Skeletal muscle tissue (tissue), 4 donors: ENCODE results near the gene DDX28. TPM values are rescaled to one million over a fixed set of nuclear protein-coding genes. Genes with fewer than 3 reads are reported as not detected.

Source experiments
- H3K27ac ChIP-seq: one replicate; pipeline ENCODE4 v1.7.0; 2013; ENCODE audit warnings: mild to moderate bottlenecking, low read depth, low read length, inconsistent platforms
- H3K27me3 ChIP-seq, 3 donors: one replicate each; pipeline ENCODE4 v1.7.0; 2013; ENCODE audit warnings: low read length in 3 of 3; ENCODE audit not compliant: control insufficient read depth in 3 of 3, insufficient read depth in 3 of 3
- H3K36me3 ChIP-seq, 3 donors: one replicate each; pipeline ENCODE4 v1.7.0; 2013; ENCODE audit warnings: low read length in 3 of 3; ENCODE audit not compliant: control insufficient read depth in 3 of 3, insufficient read depth in 3 of 3
- H3K4me1 ChIP-seq, 3 donors: one replicate each; pipeline ENCODE4 v1.7.0; 2013; ENCODE audit warnings: low read length in 3 of 3, mild to moderate bottlenecking in 3 of 3; ENCODE audit not compliant: control insufficient read depth in 3 of 3, insufficient read depth in 3 of 3
- H3K4me3 ChIP-seq, 3 donors: one replicate each; pipeline ENCODE4 v1.7.0; 2013; ENCODE audit warnings: low read length in 3 of 3
- H3K9ac ChIP-seq, 3 donors: one replicate each; pipeline ENCODE4 v1.7.0; 2013; ENCODE audit warnings: low read length in 3 of 3, mild to moderate bottlenecking in 3 of 3, moderate library complexity in 2 of 3, low read depth in 1 of 3
- H3K9me3 ChIP-seq, 3 donors: one replicate each; pipeline ENCODE4 v1.7.0; 2013; ENCODE audit warnings: low read length in 3 of 3; ENCODE audit not compliant: control insufficient read depth in 3 of 3
- total RNA-seq: library from RNA; depleted of rRNA; stranded (reverse); fragments of >200 nt; gene quantifications from one replicate; pipeline ENCODE4 v1.2.3, GENCODE V29; 2014
- donor health status: Osteomylitis.

Gene DDX28
- total RNA-seq, 1 donor from 2014 or later: 14.1 TPM

- Histone ChIP-seq H3K27ac (peak overlapping the region; percentile 97), H3K4me1 (peaks cover 62 to 86% (median 79%) of the 10 kb centered on the region in 3 donors), H3K4me3 (peak overlapping the region in 2 of 3 donors; percentile 64 to 72), H3K9me3 (no peaks in the 10 kb centered on the region), H3K9ac (peak overlapping the region; percentile 23 to 90 (median 70)), H3K36me3 (peaks cover 0 to 5% (median 3%) of the 10 kb centered on the region in 3 donors), H3K27me3 (no peaks in the 10 kb centered on the region)
Observed at GRCh38 chr16:67988675-67989074, 34.4 kb downstream of the DDX28 start.

- no peaks in the 10 kb centered on the region for H3K27me3 ChIP-seq
- H3K9ac ChIP-seq: peak overlapping the region; percentile 78 to 90 (median 88)
- H3K4me1 ChIP-seq: peaks cover 58 to 80% (median 73%) of the 10 kb centered on the region in 3 donors
Observed at GRCh38 chr16:67987460-67988160, 35.4 kb downstream of the DDX28 start.

GRCh38 chr16:67986949-67987348 is 36.1 kb downstream of the DDX28 start:
- Histone ChIP-seq H3K9ac (peak overlapping the region in 2 of 3 donors; percentile 78 to 90), H3K36me3 (peaks cover 0 to 4% (median under 1%) of the 10 kb centered on the region in 3 donors), H3K4me3 (peak overlapping the region in 2 of 3 donors; percentile 72 to 75), H3K27me3 (no peaks in the 10 kb centered on the region), H3K4me1 (peaks cover 58 to 74% (median 66%) of the 10 kb centered on the region in 3 donors), H3K27ac (peak overlapping the region; percentile 97), H3K9me3 (no peaks in the 10 kb centered on the region)

More at GRCh38 chr16:67987460-67988160, 35.4 kb downstream of the DDX28 start:
- Histone ChIP-seq H3K4me3 (peak overlapping the region; percentile 67 to 75 (median 72)), H3K9me3 (no peaks in the 10 kb centered on the region), H3K36me3 (peaks cover 0 to 5% (median 3%) of the 10 kb centered on the region in 3 donors), H3K27ac (peak overlapping the region; percentile 97)

GRCh38 chr16:67982011-67982696 is 40.9 kb downstream of the DDX28 start:
- no peak overlapping the region for H3K9ac ChIP-seq
- no peak overlapping the region for H3K27ac ChIP-seq
- no peaks in the 10 kb centered on the region for H3K27me3 ChIP-seq
- no peak overlapping the region for H3K4me3 ChIP-seq
- peaks cover 25 to 33% (median 30%) of the 10 kb centered on the region in 3 donors for H3K4me1 ChIP-seq
- no peaks in the 10 kb centered on the region for H3K36me3 ChIP-seq
- H3K9me3 ChIP-seq: no peaks in the 10 kb centered on the region

GRCh38 chr16:67979955-67980678 is 42.9 kb downstream of the DDX28 start, which contains the start of gene DPEP3:
TSS of gene DPEP3 (minus strand) at chr16:67980499. CDS start at chr16:67980380, 119 bp downstream.
- Histone ChIP-seq H3K4me1 (peaks cover 17 to 21% (median 18%) of the 10 kb centered on the region in 3 donors), H3K36me3 (no peaks in the 10 kb centered on the region), H3K4me3 (no peak within 1 kb of the TSS), H3K27me3 (no peaks in the 10 kb centered on the region), H3K9ac (no peak within 1 kb of the TSS), H3K27ac (no peak within 1 kb of the TSS), H3K9me3 (no peaks in the 10 kb centered on the region)

GRCh38 chr16:67977469-67978227 is 45.4 kb downstream of the DDX28 start:
- Histone ChIP-seq H3K9ac (no peak overlapping the region), H3K27ac (no peak overlapping the region), H3K36me3 (no peaks in the 10 kb centered on the region), H3K4me3 (no peak overlapping the region), H3K27me3 (no peaks in the 10 kb centered on the region), H3K4me1 (peaks cover 0 to 3% (median 2%) of the 10 kb centered on the region in 3 donors), H3K9me3 (no peaks in the 10 kb centered on the region)

GRCh38 chr16:67977005-67977404 is 46.0 kb downstream of the DDX28 start:
- Histone ChIP-seq H3K9ac (no peak overlapping the region), H3K36me3 (no peaks in the 10 kb centered on the region), H3K4me3 (no peak overlapping the region), H3K9me3 (no peaks in the 10 kb centered on the region), H3K27me3 (no peaks in the 10 kb centered on the region), H3K27ac (no peak overlapping the region), H3K4me1 (peaks cover 0 to 3% (median 2%) of the 10 kb centered on the region in 3 donors)

- Histone ChIP-seq H3K4me1 (peaks cover 0 to 3% (median 2%) of the 10 kb centered on the region in 3 donors), H3K27ac (no peak overlapping the region), H3K9me3 (no peaks in the 10 kb centered on the region), H3K9ac (peak overlapping the region in 1 of 3 donors; percentile 33), H3K27me3 (no peaks in the 10 kb centered on the region), H3K36me3 (no peaks in the 10 kb centered on the region), H3K4me3 (no peak overlapping the region)
Observed at GRCh38 chr16:67976205-67976604, 46.8 kb downstream of the DDX28 start.

- no peaks in the 10 kb centered on the region for H3K9me3 ChIP-seq
- peaks cover 0 to 3% (median 2%) of the 10 kb centered on the region in 3 donors for H3K4me1 ChIP-seq
- H3K27me3 ChIP-seq: no peaks in the 10 kb centered on the region
- H3K4me3 ChIP-seq: no peak overlapping the region
- H3K36me3 ChIP-seq: no peaks in the 10 kb centered on the region
- no peak overlapping the region for H3K9ac ChIP-seq
- H3K27ac ChIP-seq: no peak overlapping the region
Observed at GRCh38 chr16:67975321-67976105, 47.5 kb downstream of the DDX28 start.
